NCI-H446 treated with DMSO at 0.1 percent for 48 hours (cell line): ENCODE measurements around the gene TLCD1.
A peak's percentile ranks its signal among the peaks of the same experiment; 100 is the strongest.

Experiments used
- DNase-seq: peaks from one replicate; lab custom pipeline; 2025; lab: John Stamatoyannopoulos, UW

Gene TLCD1

DNA sequence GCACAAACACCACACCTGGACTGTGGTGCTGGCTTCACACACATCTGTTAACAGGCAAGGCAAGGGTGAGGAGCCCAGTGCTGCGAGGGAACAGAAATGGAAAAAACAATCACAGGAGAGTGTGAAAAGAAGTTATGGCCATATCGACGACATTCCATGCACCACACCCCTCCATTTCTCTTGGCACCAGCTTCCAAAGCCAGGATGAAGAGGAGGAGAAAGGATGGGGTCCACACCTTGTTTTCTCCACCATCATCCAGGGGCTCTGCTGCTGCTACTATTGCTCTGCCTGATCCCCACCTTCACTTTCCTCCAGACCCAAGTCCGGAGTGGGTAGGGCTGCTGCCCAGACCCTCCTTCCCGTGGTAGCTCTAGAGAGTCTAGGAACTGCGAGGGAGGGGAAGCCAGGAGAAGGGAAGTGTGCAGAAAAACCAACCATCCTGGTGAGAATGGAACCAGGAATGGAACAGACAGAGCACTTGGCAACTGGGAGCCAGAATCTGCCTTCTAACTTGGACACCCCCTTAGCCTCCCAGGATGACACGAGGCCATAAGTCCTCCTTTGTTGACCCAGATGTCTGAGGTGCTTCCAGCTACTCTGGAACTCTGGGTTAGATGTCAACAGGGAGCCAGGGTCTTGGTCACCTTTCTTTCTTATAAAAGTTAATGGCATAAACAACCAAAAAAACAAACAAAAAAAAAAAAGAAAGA, 13.2 kb downstream of the TLCD1 start:
- no peak for DNase-seq

DNA sequence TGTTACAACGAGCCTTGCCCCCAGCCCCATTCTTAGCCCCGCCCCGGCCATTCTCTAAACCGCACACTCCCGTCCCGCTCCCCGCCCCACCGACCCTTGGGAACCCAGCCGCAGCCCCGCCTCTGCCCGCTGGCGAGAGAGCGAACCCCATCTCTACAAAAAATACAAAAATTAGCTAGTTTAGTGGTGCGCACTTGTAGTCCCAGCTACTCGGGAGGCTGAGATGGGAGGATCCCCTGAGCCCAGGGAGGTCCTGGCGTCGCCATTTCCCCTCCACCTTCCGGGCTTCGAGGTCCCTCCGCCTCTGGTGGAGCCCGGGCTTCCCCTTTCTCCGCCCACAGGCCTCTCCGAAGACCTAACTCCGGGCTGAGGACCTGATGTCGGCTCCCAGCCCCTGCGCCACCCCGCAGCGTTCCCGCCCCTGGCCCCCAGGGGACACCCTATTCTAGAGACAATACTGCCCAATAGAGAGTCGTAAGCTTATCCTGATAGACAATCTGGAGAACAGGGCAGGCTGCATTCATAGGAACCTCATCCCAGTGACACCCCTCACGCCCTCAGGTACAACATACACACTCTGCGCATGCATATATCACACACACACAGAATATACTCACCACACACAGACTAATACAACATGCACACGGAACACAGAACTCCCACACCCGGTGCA, 13.9 kb downstream of the TLCD1 start:
- no peak for DNase-seq

DNA sequence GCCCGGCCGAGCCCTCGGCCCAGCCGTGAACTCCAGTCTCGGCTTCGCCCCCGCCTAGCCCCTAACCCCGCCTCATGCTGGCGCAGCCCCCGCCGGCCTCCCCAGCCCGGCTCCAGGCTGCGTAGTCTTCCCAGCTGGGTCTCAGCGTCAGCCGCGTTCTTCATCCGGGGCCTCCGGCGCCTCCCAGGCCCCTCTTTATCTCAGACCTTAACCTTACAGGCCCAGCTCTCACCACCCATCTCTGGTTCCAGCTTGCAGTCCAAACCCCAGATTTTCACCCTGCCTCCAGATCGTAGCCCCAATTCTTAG, 14.4 kb downstream of the TLCD1 start, which contains the start of gene PROCA1:
PROCA1 (minus strand) TSS at position 166 of the 309 bp plus-strand sequence. CDS start 228 bp downstream, outside the sequence.
- DNase-seq = no peak

GRCh38 chr17:28710861-28711722, 14.9 kb downstream of the TLCD1 start:
- peak; percentile 74 for DNase-seq

DNA sequence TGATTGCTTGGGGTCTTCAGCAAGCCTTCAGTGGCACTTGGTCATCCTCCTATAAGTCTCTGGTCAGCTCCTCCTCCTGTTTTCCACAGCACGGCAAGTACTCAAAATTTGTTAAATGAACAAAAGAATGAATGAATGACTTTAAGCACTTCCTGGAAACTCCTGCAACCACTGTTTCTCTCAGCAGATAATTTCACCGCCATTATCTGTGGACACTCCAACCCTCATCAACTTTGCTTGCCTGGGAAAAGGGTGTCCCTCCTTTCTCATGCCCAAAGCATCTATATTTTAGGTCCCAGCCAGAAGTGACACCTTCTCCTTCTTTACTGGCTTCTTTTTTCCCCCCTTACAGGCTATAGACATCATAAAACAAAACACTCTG, 18.7 kb downstream of the TLCD1 start:
- DNase-seq = no peak

GRCh38 chr17:28706471-28707338, 19.3 kb downstream of the TLCD1 start:
- no peak for DNase-seq

GRCh38 chr17:28705728-28706334, 20.2 kb downstream of the TLCD1 start:
- no peak for DNase-seq

GRCh38 chr17:28705074-28705659, 20.9 kb downstream of the TLCD1 start:
- no peak for DNase-seq

GRCh38 chr17:28704219-28704858, 21.7 kb downstream of the TLCD1 start:
- no peak for DNase-seq

- DNase-seq = no peak
These were observed 22.3 kb downstream of the TLCD1 start for GRCh38 chr17:28703552-28704218.

DNA sequence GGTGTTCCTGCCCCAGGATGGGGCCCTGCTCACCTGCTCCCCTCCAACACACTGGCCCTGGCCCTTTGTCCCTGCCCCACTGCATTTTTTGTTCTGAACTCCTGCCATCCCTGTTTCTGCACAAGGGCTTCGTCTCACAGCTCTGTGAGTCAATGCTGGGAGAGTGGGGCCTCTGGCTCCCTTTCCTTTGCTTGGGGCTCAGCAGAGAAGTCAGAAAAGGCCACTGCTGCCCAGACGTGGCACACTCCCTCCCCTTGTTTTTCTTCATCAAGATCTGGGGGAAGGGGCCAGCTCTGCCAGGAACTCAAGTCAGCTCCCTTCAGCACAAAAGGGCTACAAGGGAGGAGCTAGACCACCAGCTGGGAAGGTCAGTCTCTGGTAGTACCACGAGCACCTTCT, 23.3 kb downstream of the TLCD1 start:
- no peak for DNase-seq

- DNase-seq = no peak
These were observed 23.8 kb downstream of the TLCD1 start for GRCh38 chr17:28702026-28702751.

- no peak for DNase-seq
These were observed 25.1 kb downstream of the TLCD1 start for GRCh38 chr17:28700830-28701492.

GRCh38 chr17:28700278-28700677, 25.8 kb downstream of the TLCD1 start:
- no peak for DNase-seq

DNA sequence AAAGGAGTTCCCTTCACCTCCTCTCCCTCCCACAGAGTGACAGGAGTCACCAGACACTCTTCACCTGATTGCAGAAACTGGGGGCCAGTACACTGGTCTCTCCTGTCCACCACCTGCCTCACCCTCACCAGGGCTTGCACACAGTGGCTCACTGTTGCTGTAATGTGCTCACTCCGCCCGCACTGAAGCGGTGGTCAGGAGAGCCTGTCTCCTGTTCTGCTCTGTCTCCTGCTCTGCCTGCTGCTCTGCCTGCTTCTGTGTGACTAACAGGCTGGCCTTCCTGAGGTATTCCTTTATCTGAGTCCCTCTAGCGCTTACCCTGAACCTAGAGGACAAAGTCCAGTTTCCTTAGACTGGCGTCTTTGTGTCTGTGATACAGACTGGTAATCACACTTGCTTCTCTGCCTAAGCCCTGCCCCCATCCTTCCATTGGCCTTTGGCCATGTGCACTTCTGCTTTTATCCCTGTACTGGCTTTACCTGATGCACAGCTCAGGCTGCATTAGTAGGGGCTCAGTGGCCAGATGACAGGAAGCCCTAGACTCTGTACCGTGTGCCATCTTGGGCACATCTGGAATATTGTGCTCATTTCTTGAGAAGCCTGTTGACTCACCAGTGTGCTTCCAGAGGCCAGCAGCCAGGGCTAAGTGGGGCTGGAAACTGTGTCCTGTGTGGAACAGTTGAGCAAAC, 27.6 kb downstream of the TLCD1 start:
- DNase-seq = no peak

DNA sequence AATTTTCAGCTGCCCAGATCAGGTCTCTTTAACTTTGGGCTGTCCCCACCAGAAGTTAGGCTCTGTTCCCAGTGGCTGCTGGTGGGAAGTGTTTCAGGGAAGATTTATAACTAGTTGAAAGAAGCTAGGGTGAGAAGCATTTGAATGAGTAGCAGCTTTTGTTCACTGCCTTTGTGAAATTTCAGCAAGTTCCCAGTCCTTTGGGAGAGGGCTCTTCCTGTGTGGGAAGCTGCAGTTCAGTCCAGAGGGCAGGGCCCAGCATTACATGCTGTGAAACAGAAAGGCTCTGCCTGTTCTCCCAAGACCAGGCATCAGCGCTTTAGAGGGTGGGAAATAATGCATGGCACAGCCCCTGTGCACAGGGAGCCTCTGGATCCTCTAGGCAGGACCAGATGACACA, 32.2 kb downstream of the TLCD1 start:
- no peak for DNase-seq

DNA sequence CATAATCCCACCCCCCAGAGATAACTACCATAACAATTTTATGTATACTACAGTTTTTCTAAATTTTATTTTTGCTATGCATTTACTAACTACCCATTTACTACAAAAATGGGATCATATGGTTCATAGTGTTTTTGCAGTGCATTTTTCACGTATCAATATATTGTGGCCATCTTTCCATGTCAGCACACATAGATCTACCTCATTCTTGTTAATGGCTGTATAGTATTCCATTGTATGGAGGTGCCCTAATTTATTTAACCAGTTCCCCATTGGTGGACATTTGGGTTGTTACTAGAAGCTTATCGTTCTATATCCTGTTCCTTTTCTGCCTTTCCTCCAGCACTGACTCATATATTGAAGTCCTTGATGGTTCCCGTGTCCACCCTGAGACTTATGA, 37.0 kb downstream of the TLCD1 start:
- no peak for DNase-seq

GRCh38 chr17:28688481-28688880, 37.6 kb downstream of the TLCD1 start:
- DNase-seq = no peak
